SK-N-SH (cell line): ENCODE results near the gene POGLUT3. TPM values are rescaled to one million over a fixed set of nuclear protein-coding genes. Genes with fewer than 3 reads are reported as not detected.

Experiments
- CTCF ChIA-PET: fragments of 300-600, 350-600 bp; formaldehyde crosslinking; extraction: SDS; loops from one replicate; lab custom pipeline; 2021; lab: Yijun Ruan, JAX
- POLR2A ChIA-PET: fragments of 350-600 bp; sonication (Branson Sonifier 250); formaldehyde crosslinking; extraction: SDS; loops from one replicate; lab custom pipeline; 2020; ENCODE audit warnings: antibody characterized with exemption, inconsistent platforms; lab: Yijun Ruan, JAX
- DNase-seq: peaks from one replicate; pipeline ENCODE4 v3.0.0; 2012
- H2AFZ ChIP-seq: fragments of 200-600 bp; sonication (generic); 2 replicates; pipeline ENCODE4 v1.8.1; 2016; ENCODE audit warnings: antibody characterized with exemption, mild to moderate bottlenecking, low read depth
- H3F3A ChIP-seq: fragments of 200-600 bp; sonication (generic); replicated peaks from 2 replicates; pipeline ENCODE3; 2016; ENCODE audit warnings: antibody characterized with exemption, mild to moderate bottlenecking; ENCODE audit not compliant: insufficient read depth
- H3K27ac ChIP-seq, 2 experiments: fragments of 200-500 bp in 1 of 2; fragments of 200-600 bp in 1 of 2; sonication (Bioruptor generic) in 1 of 2; sonication (generic), shearing (Covaris generic) in 1 of 2; 2 replicates each; pipeline versions ENCODE4 v1.5.1 to v1.6.1; 2014 to 2016; ENCODE audit warnings: low read depth in 2 of 2, inconsistent platforms in 1 of 2, low read length in 1 of 2, mild to moderate bottlenecking in 1 of 2, mixed read lengths in 1 of 2
- H3K27me3 ChIP-seq: fragments of 200-600 bp; sonication (generic), shearing (Covaris generic); 2 replicates; pipeline ENCODE4 v1.6.1; 2016; ENCODE audit warnings: mixed run types; ENCODE audit not compliant: insufficient read depth
- H3K36me3 ChIP-seq, 2 experiments: fragments of 200-500 bp in 1 of 2; fragments of 200-600 bp in 1 of 2; sonication (Bioruptor generic) in 1 of 2; sonication (generic) in 1 of 2; replicated peaks in 1 of 2; 2 replicates each; pipeline versions ENCODE3 to v1.5.1; 2014 to 2016; ENCODE audit warnings: low read length in 1 of 2, mild to moderate bottlenecking in 1 of 2; ENCODE audit not compliant: insufficient read depth in 2 of 2, control insufficient read depth in 1 of 2
- H3K4me1 ChIP-seq, 2 experiments: fragments of 200-500 bp in 1 of 2; fragments of 200-600 bp in 1 of 2; sonication (Bioruptor generic) in 1 of 2; sonication (generic), shearing (Covaris generic) in 1 of 2; 2 replicates each; pipeline versions ENCODE4 v1.5.1 to v1.6.1; 2014 to 2016; ENCODE audit warnings: low read depth in 1 of 2, low read length in 1 of 2, mixed run types in 1 of 2; ENCODE audit not compliant: insufficient read depth in 2 of 2, control insufficient read depth in 1 of 2
- H3K4me2 ChIP-seq: fragments of 200-600 bp; sonication (generic), shearing (Covaris generic); 2 replicates; pipeline ENCODE4 v1.6.1; 2017; ENCODE audit warnings: mixed run types
- H3K4me3 ChIP-seq, 2 experiments: fragments of 200-500 bp in 1 of 2; fragments of 200-600 bp in 1 of 2; sonication (Bioruptor generic) in 1 of 2; sonication (generic), shearing (Covaris generic) in 1 of 2; 2 replicates each; pipeline versions ENCODE4 v1.5.1 to v1.8.1; 2014 to 2016; ENCODE audit warnings: low read depth in 2 of 2, inconsistent platforms in 1 of 2, low read length in 1 of 2, mild to moderate bottlenecking in 1 of 2, mixed read lengths in 1 of 2, moderate library complexity in 1 of 2
- H3K79me2 ChIP-seq: fragments of 200-600 bp; sonication (generic); 2 replicates; pipeline ENCODE4 v1.8.1; 2017; ENCODE audit warnings: mild to moderate bottlenecking; ENCODE audit not compliant: insufficient read depth
- H3K9ac ChIP-seq: fragments of 200-600 bp; sonication (generic); 2 replicates; pipeline ENCODE4 v1.6.1; 2017; ENCODE audit warnings: mixed run types
- H3K9me2 ChIP-seq: fragments of 200-600 bp; sonication (generic); 2 replicates; pipeline ENCODE4 v1.6.1; 2017; ENCODE audit warnings: mixed run types
- H3K9me3 ChIP-seq: fragments of 200-600 bp; sonication (generic); 2 replicates; pipeline ENCODE4 v1.6.1; 2017; ENCODE audit warnings: mixed run types, mild to moderate bottlenecking, moderate library complexity
- H4K20me1 ChIP-seq: fragments of 200-600 bp; sonication (generic); 2 replicates; pipeline ENCODE4 v1.6.1; 2017; ENCODE audit warnings: mild to moderate bottlenecking, mixed run types; ENCODE audit not compliant: insufficient read depth
- CHD2 ChIP-seq: fragments of 150-350 bp; IDR thresholded peaks from 2 replicates; pipeline ENCODE4 v1.6.1; 2018; ENCODE audit warnings: low read length; ENCODE audit not compliant: partially characterized antibody
- ELF1 ChIP-seq: IDR thresholded peaks from 2 replicates; pipeline ENCODE4 v1.4.0; 2012
- EP300 ChIP-seq, 2 experiments: IDR thresholded peaks; 2 replicates each; pipeline versions ENCODE4 v1.4.0 to v1.6.1; 2012; ENCODE audit warnings: borderline replicate concordance in 1 of 2, low read depth in 1 of 2, low read length in 1 of 2
- EZH2phosphoT487 ChIP-seq: fragments of 200-600 bp; sonication (generic); IDR thresholded peaks from 2 replicates; pipeline ENCODE4 v1.6.1; 2017; ENCODE audit warnings: low read depth, mixed run types, mild to moderate bottlenecking, antibody characterized with exemption, moderate library complexity, borderline replicate concordance
- FOSL2 ChIP-seq: IDR thresholded peaks from 2 replicates; pipeline ENCODE4 v1.4.0; 2012; ENCODE audit warnings: low read depth, mild to moderate bottlenecking, moderate library complexity, borderline replicate concordance
- JUND ChIP-seq: IDR thresholded peaks from 2 replicates; pipeline ENCODE4 v1.4.0; 2012
- MXI1 ChIP-seq: IDR thresholded peaks from 2 replicates; pipeline ENCODE4 v1.6.1; 2012; ENCODE audit warnings: mild to moderate bottlenecking, low read depth, low read length, improper control_type of control experiment
- NFIC ChIP-seq: IDR thresholded peaks from 2 replicates; pipeline ENCODE4 v1.4.0; 2012; ENCODE audit warnings: borderline replicate concordance
- NRF1 ChIP-seq: IDR thresholded peaks from 2 replicates; pipeline ENCODE4 v1.6.1; 2012; ENCODE audit warnings: low read depth, mild to moderate bottlenecking, low read length
- POLR2AphosphoS5 ChIP-seq: IDR thresholded peaks from 2 replicates; pipeline ENCODE4 v1.6.1; 2012; ENCODE audit warnings: low read depth, low read length
- RCOR1 ChIP-seq: fragments of 150-350 bp; IDR thresholded peaks from 2 replicates; pipeline ENCODE4 v1.6.1; 2017; ENCODE audit warnings: antibody characterized with exemption, low read length
- RFX5 ChIP-seq: IDR thresholded peaks from 2 replicates; pipeline ENCODE4 v1.6.1; 2012; ENCODE audit warnings: mild to moderate bottlenecking, improper control_type of control experiment, low read length
- SIN3A ChIP-seq: IDR thresholded peaks from 2 replicates; pipeline ENCODE4 v1.6.1; 2012; ENCODE audit warnings: low read depth, mild to moderate bottlenecking, low read length, moderate library complexity, borderline replicate concordance
- TCF12 ChIP-seq: IDR thresholded peaks from 2 replicates; pipeline ENCODE4 v1.4.0; 2012
- YY1 ChIP-seq: IDR thresholded peaks from 2 replicates; pipeline ENCODE4 v1.4.0; 2012; ENCODE audit warnings: low read depth, mild to moderate bottlenecking
- WGBS: methylation state at CpG from one replicate; pipeline ENCODE4 v1.1.6; 2017; ENCODE audit warnings: low lambda C conversion rate; 5-methylcytosine and 5-hydroxymethylcytosine counted together
- polyA plus RNA-seq, 3 experiments: library from polyadenylated mRNA; depleted of rRNA; stranded (reverse); fragments of >200 nt; gene quantifications; 2 replicates each; pipeline ENCODE4 v1.2.3, GENCODE V29; 2012
- TF ChIP-seq, protein P1 (sequence below): IDR thresholded peaks from 2 replicates; pipeline ENCODE4; 2012

Gene POGLUT3
- polyA plus RNA-seq, 1 of the 3 experiments (the other 2 are of a cell fraction): 26.3 TPM

DNA sequence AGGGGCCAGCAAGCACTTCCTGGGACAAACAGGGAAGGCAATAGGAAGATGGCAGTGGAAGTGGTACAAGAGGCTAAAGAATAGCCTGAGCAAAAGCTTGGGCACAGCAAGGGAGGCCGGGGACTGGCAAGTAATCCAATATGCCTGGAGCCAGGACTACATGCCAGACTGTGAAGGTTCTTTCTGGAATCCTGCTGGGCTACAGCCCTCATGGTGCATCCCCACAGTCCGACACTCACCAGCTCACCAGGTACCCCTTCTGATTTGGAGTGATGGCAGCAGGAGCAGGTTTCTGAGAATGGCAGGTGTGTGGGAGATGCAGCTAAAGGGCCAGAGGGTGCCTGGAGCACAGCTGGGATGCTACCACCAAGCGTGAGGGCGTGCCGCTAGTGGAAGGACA is 32.2 kb upstream of the POGLUT3 start:
- H3K36me3 ChIP-seq: no peaks in the 10 kb centered on the region
- H3K9me2 ChIP-seq: no peaks in the 10 kb centered on the region
- H3K27me3 ChIP-seq: no peaks in the 10 kb centered on the region
- no peaks in the 10 kb centered on the region for H3K4me1 ChIP-seq
- no peak overlapping the region for H2AFZ ChIP-seq
- no peak for TF ChIP-seq ELF1
- TF ChIP-seq YY1: no peak
- no peak for TF ChIP-seq TCF12
- no peak for TF ChIP-seq EP300 (IDR thresholded peaks at IDR 0.05; ENCODE audit: borderline replicate concordance in 1 of 2, low read depth in 1 of 2, low read length in 1 of 2)
- no peak for TF ChIP-seq RFX5
- TF ChIP-seq MXI1: no peak
- no peak for TF ChIP-seq SIN3A
- TF ChIP-seq, protein P1, sequence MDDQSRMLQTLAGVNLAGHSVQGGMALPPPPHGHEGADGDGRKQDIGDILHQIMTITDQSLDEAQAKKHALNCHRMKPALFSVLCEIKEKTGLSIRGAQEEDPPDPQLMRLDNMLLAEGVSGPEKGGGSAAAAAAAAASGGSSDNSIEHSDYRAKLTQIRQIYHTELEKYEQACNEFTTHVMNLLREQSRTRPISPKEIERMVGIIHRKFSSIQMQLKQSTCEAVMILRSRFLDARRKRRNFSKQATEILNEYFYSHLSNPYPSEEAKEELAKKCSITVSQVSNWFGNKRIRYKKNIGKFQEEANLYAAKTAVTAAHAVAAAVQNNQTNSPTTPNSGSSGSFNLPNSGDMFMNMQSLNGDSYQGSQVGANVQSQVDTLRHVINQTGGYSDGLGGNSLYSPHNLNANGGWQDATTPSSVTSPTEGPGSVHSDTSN: no peak
- TF ChIP-seq CHD2: no peak
- TF ChIP-seq RCOR1: no peak
- TF ChIP-seq EZH2phosphoT487: no peak
- no peak for TF ChIP-seq FOSL2
- TF ChIP-seq NRF1: no peak
- ChIA-PET POLR2A (no interaction called here), CTCF (interaction anchor here (1.0 kb wide), 1 partner anchor 59 kb away, joined by 3 read pairs; no protein-coding TSS in a partner anchor)
- H4K20me1 ChIP-seq: no peaks in the 10 kb centered on the region
- no peaks in the 10 kb centered on the region for H3K79me2 ChIP-seq
- H3K9ac ChIP-seq: no peak overlapping the region
- H3K4me3 ChIP-seq: no peak overlapping the region
- H3K9me3 ChIP-seq: no peaks in the 10 kb centered on the region
- WGBS: 79% methylated on average over 4 of the region's 5 CpGs
- H3K4me2 ChIP-seq: no peak overlapping the region
- no peak overlapping the region for H3K27ac ChIP-seq
- H3F3A ChIP-seq: no peaks in the 10 kb centered on the region
- DNase-seq: no peak

- Histone ChIP-seq H3K79me2 (no peaks in the 10 kb centered on the region), H3K9me2 (no peaks in the 10 kb centered on the region), H2AFZ (no peak overlapping the region), H3K9me3 (no peaks in the 10 kb centered on the region), H3K4me2 (no peak overlapping the region), H3K27me3 (no peaks in the 10 kb centered on the region; the same call in 1 of the 2 replicates), H3K9ac (no peak overlapping the region), H3F3A (no peaks in the 10 kb centered on the region), H3K4me1 (no peaks in the 10 kb centered on the region), H3K27ac (no peak overlapping the region), H4K20me1 (no peaks in the 10 kb centered on the region), H3K4me3 (no peak overlapping the region), H3K36me3 (no peaks in the 10 kb centered on the region)
- POLR2A ChIA-PET: no interaction called here
- 80% methylated on average over 6 of the region's 6 CpGs for WGBS
- TF ChIP-seq NFIC (no peak), NRF1 (no peak), FOSL2 (no peak), JUND (no peak), EP300 (IDR thresholded peaks at IDR 0.05; ENCODE audit: borderline replicate concordance in 1 of 2, low read depth in 1 of 2, low read length in 1 of 2) (no peak), MXI1 (no peak), POLR2AphosphoS5 (no peak)
- CTCF ChIA-PET: no interaction called here
- DNase-seq: no peak
Measured at GRCh38 chr11:108527382-108527781, 29.2 kb upstream of the POGLUT3 start.
